ENCODE results near the gene PKD1L1. TPM values are rescaled to one million over a fixed set of nuclear protein-coding genes. Genes with fewer than 3 reads are reported as not detected.
A peak's percentile ranks its signal among the peaks of the same experiment; 100 is the strongest.

Gene PKD1L1
- total RNA-seq, 1 donor from 2014 or later: 1.1 TPM

- Mint-ChIP-seq H3K9me3 (no peaks in the 10 kb centered on the region), H3K4me3 (ENCODE audit: low read depth) (no peak overlapping the region), H3K4me1 (ENCODE audit: low read depth) (no peaks in the 10 kb centered on the region), H3K27ac (no peak overlapping the region), H3K27me3 (ENCODE audit: low read depth) (peaks cover 1% of the 10 kb centered on the region), H3K36me3 (ENCODE audit: low read depth) (no peaks in the 10 kb centered on the region)
- no peak for DNase-seq (ENCODE audit: low spot score)
- intact Hi-C loops (cut with micrococcal nuclease): no loop called here
Measured at GRCh38 chr7:47830015-47830414, 118.3 kb downstream of the PKD1L1 start.

GRCh38 chr7:47827871-47828270 lies 120.4 kb downstream of the PKD1L1 start:
- H3K27me3 Mint-ChIP-seq (ENCODE audit: low read depth): peaks cover 4% of the 10 kb centered on the region
- no peaks in the 10 kb centered on the region for H3K9me3 Mint-ChIP-seq

GRCh38 chr7:47827351-47827756 lies 120.9 kb downstream of the PKD1L1 start:
- peaks cover 4% of the 10 kb centered on the region for H3K27me3 Mint-ChIP-seq (ENCODE audit: low read depth)
- H3K27ac Mint-ChIP-seq: no peak overlapping the region
- H3K4me3 Mint-ChIP-seq (ENCODE audit: low read depth): no peak overlapping the region
- H3K4me1 Mint-ChIP-seq (ENCODE audit: low read depth): no peaks in the 10 kb centered on the region
- no peak for DNase-seq (ENCODE audit: low spot score)
- no peaks in the 10 kb centered on the region for H3K36me3 Mint-ChIP-seq (ENCODE audit: low read depth)
- H3K9me3 Mint-ChIP-seq: no peaks in the 10 kb centered on the region
- intact Hi-C loops (cut with micrococcal nuclease): no loop called here

More at GRCh38 chr7:47827871-47828270, 120.4 kb downstream of the PKD1L1 start:
- Mint-ChIP-seq H3K27ac (no peak overlapping the region), H3K4me1 (ENCODE audit: low read depth) (no peaks in the 10 kb centered on the region), H3K36me3 (ENCODE audit: low read depth) (no peaks in the 10 kb centered on the region), H3K4me3 (ENCODE audit: low read depth) (no peak overlapping the region)
- intact Hi-C loops (cut with micrococcal nuclease): no loop called here
- no peak for DNase-seq (ENCODE audit: low spot score)

GRCh38 chr7:47826754-47827153 lies 121.5 kb downstream of the PKD1L1 start:
- Mint-ChIP-seq H3K27me3 (ENCODE audit: low read depth) (peaks cover 4% of the 10 kb centered on the region), H3K36me3 (ENCODE audit: low read depth) (no peaks in the 10 kb centered on the region), H3K27ac (no peak overlapping the region), H3K9me3 (no peaks in the 10 kb centered on the region), H3K4me3 (ENCODE audit: low read depth) (no peak overlapping the region), H3K4me1 (ENCODE audit: low read depth) (no peaks in the 10 kb centered on the region)
- no peak for DNase-seq (ENCODE audit: low spot score)
- intact Hi-C loops (cut with micrococcal nuclease): no loop called here

GRCh38 chr7:47819607-47819920 lies 128.7 kb downstream of the PKD1L1 start:
- H3K9me3 Mint-ChIP-seq: no peaks in the 10 kb centered on the region
- no peak for DNase-seq (ENCODE audit: low spot score)

GRCh38 chr7:47818796-47819606 lies 129.3 kb downstream of the PKD1L1 start:
- intact Hi-C loops (cut with micrococcal nuclease): loop anchor here (1.0 to 5.0 kb wide), 2 partner anchors 553 to 1902 kb away; no protein-coding TSS in a partner anchor
- Mint-ChIP-seq H3K4me3 (ENCODE audit: low read depth) (no peak overlapping the region), H3K27ac (no peak overlapping the region), H3K27me3 (ENCODE audit: low read depth) (peaks cover 2% of the 10 kb centered on the region), H3K36me3 (ENCODE audit: low read depth) (no peaks in the 10 kb centered on the region), H3K4me1 (ENCODE audit: low read depth) (no peaks in the 10 kb centered on the region), H3K9me3 (no peaks in the 10 kb centered on the region)
- DNase-seq (ENCODE audit: low spot score): peak; percentile 14

More at GRCh38 chr7:47819607-47819920, 128.7 kb downstream of the PKD1L1 start:
- Mint-ChIP-seq H3K27me3 (ENCODE audit: low read depth) (peaks cover 4% of the 10 kb centered on the region), H3K36me3 (ENCODE audit: low read depth) (no peaks in the 10 kb centered on the region), H3K4me3 (ENCODE audit: low read depth) (no peak overlapping the region), H3K27ac (no peak overlapping the region), H3K4me1 (ENCODE audit: low read depth) (no peaks in the 10 kb centered on the region)
- intact Hi-C loops (cut with micrococcal nuclease): loop anchor here (1.0 to 5.0 kb wide), 2 partner anchors 553 to 1902 kb away; no protein-coding TSS in a partner anchor

- no peaks in the 10 kb centered on the region for H3K36me3 Mint-ChIP-seq (ENCODE audit: low read depth)
- DNase-seq (ENCODE audit: low spot score): no peak
- intact Hi-C loops (cut with micrococcal nuclease): loop anchor here (5.0 kb wide), 1 partner anchor 1901 kb away; no protein-coding TSS in a partner anchor
- no peak overlapping the region for H3K27ac Mint-ChIP-seq
- H3K4me1 Mint-ChIP-seq (ENCODE audit: low read depth): no peaks in the 10 kb centered on the region
- H3K27me3 Mint-ChIP-seq (ENCODE audit: low read depth): peaks cover 2% of the 10 kb centered on the region
- no peak overlapping the region for H3K4me3 Mint-ChIP-seq (ENCODE audit: low read depth)
- H3K9me3 Mint-ChIP-seq: no peaks in the 10 kb centered on the region
Measured at GRCh38 chr7:47817917-47818316, 130.3 kb downstream of the PKD1L1 start.

GRCh38 chr7:47816647-47817046 lies 131.6 kb downstream of the PKD1L1 start:
- Mint-ChIP-seq H3K27me3 (ENCODE audit: low read depth) (peaks cover 2% of the 10 kb centered on the region), H3K4me1 (ENCODE audit: low read depth) (no peaks in the 10 kb centered on the region), H3K36me3 (ENCODE audit: low read depth) (no peaks in the 10 kb centered on the region), H3K27ac (no peak overlapping the region), H3K4me3 (ENCODE audit: low read depth) (no peak overlapping the region), H3K9me3 (no peaks in the 10 kb centered on the region)
- DNase-seq (ENCODE audit: low spot score): no peak
- intact Hi-C loops (cut with micrococcal nuclease): loop anchor here (5.0 kb wide), 1 partner anchor 1899 kb away; no protein-coding TSS in a partner anchor

GRCh38 chr7:47815867-47816266 lies 132.4 kb downstream of the PKD1L1 start:
- Mint-ChIP-seq H3K27me3 (ENCODE audit: low read depth) (peaks cover 2% of the 10 kb centered on the region), H3K27ac (no peak overlapping the region), H3K4me1 (ENCODE audit: low read depth) (no peaks in the 10 kb centered on the region), H3K4me3 (ENCODE audit: low read depth) (no peak overlapping the region), H3K36me3 (ENCODE audit: low read depth) (no peaks in the 10 kb centered on the region), H3K9me3 (no peaks in the 10 kb centered on the region)
- DNase-seq (ENCODE audit: low spot score): no peak
- intact Hi-C loops (cut with micrococcal nuclease): loop anchor here (5.0 kb wide), 1 partner anchor 1899 kb away; no protein-coding TSS in a partner anchor

GRCh38 chr7:47814905-47815613 lies 133.2 kb downstream of the PKD1L1 start:
- intact Hi-C loops (cut with micrococcal nuclease): loop anchor here (5.0 kb wide), 1 partner anchor 1898 kb away; no protein-coding TSS in a partner anchor
- Mint-ChIP-seq H3K27me3 (ENCODE audit: low read depth) (peaks cover 2% of the 10 kb centered on the region), H3K27ac (no peak overlapping the region), H3K4me1 (ENCODE audit: low read depth) (no peaks in the 10 kb centered on the region), H3K36me3 (ENCODE audit: low read depth) (no peaks in the 10 kb centered on the region), H3K9me3 (no peaks in the 10 kb centered on the region), H3K4me3 (ENCODE audit: low read depth) (no peak overlapping the region)
- no peak for DNase-seq (ENCODE audit: low spot score)

- H3K9me3 Mint-ChIP-seq: no peaks in the 10 kb centered on the region
- intact Hi-C loops (cut with micrococcal nuclease): no loop called here
- H3K27ac Mint-ChIP-seq: no peak overlapping the region
- no peak overlapping the region for H3K4me3 Mint-ChIP-seq (ENCODE audit: low read depth)
- H3K36me3 Mint-ChIP-seq (ENCODE audit: low read depth): no peaks in the 10 kb centered on the region
- H3K27me3 Mint-ChIP-seq (ENCODE audit: low read depth): peaks cover 2% of the 10 kb centered on the region
- no peaks in the 10 kb centered on the region for H3K4me1 Mint-ChIP-seq (ENCODE audit: low read depth)
- no peak for DNase-seq (ENCODE audit: low spot score)
Measured at GRCh38 chr7:47813620-47814260, 134.5 kb downstream of the PKD1L1 start.

- Mint-ChIP-seq H3K36me3 (ENCODE audit: low read depth) (no peaks in the 10 kb centered on the region), H3K27me3 (ENCODE audit: low read depth) (no peaks in the 10 kb centered on the region), H3K9me3 (no peaks in the 10 kb centered on the region), H3K4me1 (ENCODE audit: low read depth) (no peaks in the 10 kb centered on the region), H3K27ac (no peak overlapping the region), H3K4me3 (ENCODE audit: low read depth) (no peak overlapping the region)
- intact Hi-C loops (cut with micrococcal nuclease): no loop called here
- no peak for DNase-seq (ENCODE audit: low spot score)
Measured at GRCh38 chr7:47812429-47813136, 135.7 kb downstream of the PKD1L1 start.
